ENCODE data around the gene TDRD5.
"Not testable (repeated sequence)": the region's sequence is repeated elsewhere in the genome, so short reads cannot be mapped to it uniquely, and the experiment has no call there.

TDRD5 gene

DNA sequence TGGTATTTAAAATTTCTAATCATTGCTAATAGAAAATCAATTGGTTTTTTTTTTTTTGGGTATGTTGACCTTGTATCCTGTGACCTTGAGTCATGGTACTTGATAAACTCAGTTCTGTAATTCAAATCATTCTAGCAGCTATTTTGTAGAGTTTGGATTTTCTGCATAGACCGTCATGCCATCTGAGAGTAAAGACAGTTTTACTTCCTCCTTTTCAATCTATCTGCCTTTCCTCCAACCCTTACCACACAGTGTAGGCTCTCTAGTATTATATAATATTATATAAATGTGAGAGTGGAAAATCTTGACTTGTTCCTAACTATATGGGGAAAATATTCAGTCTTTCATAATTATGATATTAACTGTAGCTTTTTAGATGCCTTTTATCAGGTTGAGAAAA lies 7.0 kb downstream of the TDRD5 start:
- DNase-seq (ENCODE audit: low read depth): no peak

- peak; percentile 46 for DNase-seq (ENCODE audit: low read depth)
These were observed 8.1 kb downstream of the TDRD5 start for GRCh38 chr1:179599623-179600249.

- DNase-seq (ENCODE audit: low read depth): no peak
These were observed 9.5 kb downstream of the TDRD5 start for GRCh38 chr1:179601093-179601492.

DNA sequence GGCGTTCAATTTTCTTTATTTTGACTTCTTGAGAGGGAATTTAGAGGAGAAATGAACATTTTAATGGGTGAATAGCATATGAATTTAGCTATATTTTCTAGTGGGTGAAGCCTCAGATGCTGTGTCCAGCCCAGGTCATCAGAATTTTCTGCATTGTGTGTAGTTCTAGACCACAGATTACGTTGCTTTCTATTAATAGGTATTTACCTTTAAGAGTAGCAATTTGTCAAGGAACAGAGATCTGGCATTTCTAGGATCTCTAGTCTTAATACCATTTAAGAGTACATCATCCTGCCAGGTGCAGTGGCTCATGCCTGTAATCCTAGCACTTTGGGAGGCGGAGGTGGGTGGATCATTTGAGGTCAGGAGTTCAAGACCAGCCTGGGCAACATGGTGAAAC lies 20.7 kb downstream of the TDRD5 start:
- no peak for DNase-seq (ENCODE audit: low read depth)

- DNase-seq (ENCODE audit: low read depth): no peak
These were observed 39.1 kb downstream of the TDRD5 start for GRCh38 chr1:179630719-179631118.

GRCh38 chr1:179632868-179633267 lies 41.2 kb downstream of the TDRD5 start:
- no peak for DNase-seq (ENCODE audit: low read depth)

DNA sequence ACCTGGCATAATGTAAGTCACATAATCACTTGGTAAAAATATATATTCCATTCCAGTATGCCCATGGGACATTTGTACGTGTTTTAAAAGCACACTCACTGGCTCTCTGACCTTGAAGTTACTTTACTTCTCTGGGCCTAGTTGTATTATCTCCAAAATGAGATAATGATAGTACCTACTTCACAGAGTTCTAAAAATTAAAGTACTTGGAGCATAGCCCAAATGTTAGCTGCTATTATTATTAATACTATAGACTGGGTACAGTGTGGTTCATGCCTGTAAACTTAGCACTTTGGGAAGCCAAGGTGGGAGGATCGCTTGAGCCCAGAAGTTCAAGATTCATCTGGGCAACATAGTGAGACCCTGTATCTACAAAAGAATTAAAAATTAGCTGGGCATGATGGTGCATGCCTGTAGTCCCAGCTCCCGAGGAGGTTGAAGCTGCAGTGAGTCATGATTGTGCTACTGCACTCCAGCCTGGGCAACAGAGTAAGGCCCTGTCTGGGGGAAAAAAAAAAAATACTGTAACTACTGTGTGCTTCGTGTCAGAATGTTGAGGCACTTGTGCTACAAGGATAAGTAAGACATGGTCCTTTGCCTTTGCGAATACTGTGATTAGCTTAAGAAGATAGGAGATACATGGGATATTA lies 45.7 kb downstream of the TDRD5 start:
- no peak for DNase-seq (ENCODE audit: low read depth)

DNA sequence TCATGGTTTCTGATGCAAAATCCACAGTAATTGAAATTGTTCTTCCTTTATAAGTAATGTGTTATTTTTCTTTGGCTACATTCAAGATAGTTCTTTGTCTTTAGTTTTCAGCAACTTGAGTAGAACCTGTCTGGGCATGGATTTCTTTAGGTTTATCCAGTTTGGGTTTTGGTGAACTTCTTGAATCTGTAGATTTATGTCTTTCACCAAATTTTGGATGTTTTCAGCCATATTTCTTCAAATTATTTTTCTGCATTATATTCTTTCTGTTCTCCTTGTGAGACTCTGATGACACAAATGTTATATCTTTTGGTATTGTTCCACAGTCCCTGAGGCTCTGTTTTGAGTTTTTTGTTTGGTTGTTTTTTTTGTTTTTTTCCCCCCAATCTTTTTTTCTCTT lies 69.4 kb downstream of the TDRD5 start:
- no peak for DNase-seq (ENCODE audit: low read depth)

DNA sequence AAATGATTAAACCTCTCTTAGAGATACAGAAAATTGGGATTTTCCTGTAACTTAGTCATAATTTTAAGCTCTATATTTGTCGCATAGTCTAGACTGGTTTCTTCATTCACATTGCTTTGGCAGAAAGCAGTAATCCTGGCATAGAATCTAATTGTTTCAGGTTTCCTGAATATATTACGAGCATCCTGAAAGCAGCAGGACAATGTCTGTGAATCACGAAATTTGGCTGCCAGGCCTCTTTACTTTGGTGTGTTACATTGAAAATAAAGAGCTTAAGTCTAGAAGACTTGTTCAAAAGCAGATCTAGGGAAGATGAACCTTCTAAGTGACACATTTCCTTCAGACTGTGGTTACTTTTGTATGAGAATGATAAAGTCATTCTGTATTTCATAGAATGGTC lies 72.2 kb downstream of the TDRD5 start:
- DNase-seq (ENCODE audit: low read depth): no peak

GRCh38 chr1:179677882-179678281 lies 86.2 kb downstream of the TDRD5 start:
- DNase-seq (ENCODE audit: low read depth): no peak

- DNase-seq (ENCODE audit: low read depth): not testable (repeated sequence)
These were observed 102.9 kb downstream of the TDRD5 start for GRCh38 chr1:179694530-179694929.

GRCh38 chr1:179702946-179703539 lies 111.4 kb downstream of the TDRD5 start:
- DNase-seq (ENCODE audit: low read depth): no peak

GRCh38 chr1:179706339-179706941 lies 114.8 kb downstream of the TDRD5 start:
- DNase-seq (ENCODE audit: low read depth): peak; percentile 70

- DNase-seq (ENCODE audit: low read depth): no peak
These were observed 115.8 kb downstream of the TDRD5 start for GRCh38 chr1:179707406-179707805.

- DNase-seq (ENCODE audit: low read depth): no peak
These were observed 117.0 kb downstream of the TDRD5 start for GRCh38 chr1:179708434-179709195.

GRCh38 chr1:179709841-179710329 lies 118.3 kb downstream of the TDRD5 start:
- peak; percentile 54 for DNase-seq (ENCODE audit: low read depth)

GRCh38 chr1:179714159-179714558 lies 122.5 kb downstream of the TDRD5 start:
- no peak for DNase-seq (ENCODE audit: low read depth)

DNA sequence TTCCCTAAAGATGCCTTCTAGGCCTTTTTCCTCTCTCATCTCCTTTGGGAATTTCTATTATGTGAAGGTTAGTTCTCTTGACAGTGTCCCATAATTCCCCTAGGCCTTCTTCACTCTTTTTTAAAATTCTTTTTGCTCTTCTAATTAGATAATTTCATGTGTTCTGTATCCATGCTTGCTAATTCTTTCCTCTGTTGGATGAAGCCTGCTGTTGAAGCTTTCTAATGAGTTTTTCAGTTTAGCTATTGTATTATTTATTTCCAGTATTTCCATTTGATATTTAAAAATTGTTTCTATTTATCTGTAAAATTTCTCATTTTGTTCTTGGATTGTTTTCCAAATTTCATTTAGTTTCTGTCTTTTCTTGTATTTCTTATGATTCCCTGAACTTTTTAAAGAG lies 123.0 kb downstream of the TDRD5 start:
- DNase-seq (ENCODE audit: low read depth): no peak

DNA sequence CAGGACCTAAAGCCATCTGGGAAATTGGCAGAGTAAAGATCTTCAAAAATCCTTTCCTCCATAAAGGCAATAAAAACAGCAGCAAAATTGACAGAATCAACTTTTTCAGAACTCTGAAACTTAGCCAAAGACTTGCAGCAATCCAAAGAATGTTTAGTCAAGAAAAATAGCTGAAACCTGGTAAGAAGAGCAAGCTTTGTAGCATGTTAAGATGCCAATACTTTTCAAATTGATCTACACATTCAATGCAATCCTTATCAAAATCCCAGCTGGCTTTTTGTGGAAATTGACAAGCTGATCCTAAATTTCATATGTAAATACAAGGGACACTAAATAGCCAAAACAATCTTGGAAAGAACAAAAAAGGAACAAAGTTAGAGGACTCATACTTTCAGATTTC lies 127.6 kb downstream of the TDRD5 start:
- no peak for DNase-seq (ENCODE audit: low read depth)

DNA sequence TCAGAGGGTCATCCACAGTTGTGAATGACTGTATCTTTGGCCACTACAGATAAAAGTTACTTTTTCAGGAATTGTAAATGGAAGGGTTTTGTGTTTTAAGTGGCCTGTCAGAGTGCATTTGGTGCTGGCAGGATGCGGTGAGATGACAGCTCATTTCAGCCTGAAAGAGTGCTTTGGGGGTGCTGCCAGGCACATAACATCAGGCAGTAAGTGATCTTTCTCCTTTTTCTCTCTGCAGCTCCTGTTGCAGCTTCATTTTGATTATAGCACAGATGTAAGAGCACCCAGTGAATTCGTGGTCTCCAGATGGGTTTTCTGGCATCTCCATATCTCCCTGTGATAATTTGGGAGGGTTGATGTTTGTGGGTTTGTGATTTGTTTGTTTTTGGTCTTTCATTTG lies 136.6 kb downstream of the TDRD5 start:
- DNase-seq (ENCODE audit: low read depth): no peak

DNA sequence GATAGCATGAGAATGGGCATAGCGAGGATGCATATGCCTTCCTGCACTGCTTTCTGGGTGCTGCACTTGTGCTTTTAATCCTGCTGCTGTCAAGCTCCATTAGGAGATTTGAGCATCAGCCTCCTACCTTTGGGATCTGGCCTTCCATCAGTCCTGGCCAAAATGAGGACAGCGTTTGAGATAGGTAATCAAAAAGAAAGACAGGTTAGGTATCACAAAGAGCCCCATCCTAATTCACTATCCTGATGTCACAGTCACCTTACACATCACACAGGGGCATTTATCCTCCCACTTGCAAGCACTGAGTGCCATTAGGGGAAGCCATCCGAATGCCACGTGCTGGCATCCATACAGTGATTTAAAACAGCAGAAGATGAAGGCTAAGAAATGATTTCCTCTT lies 138.2 kb downstream of the TDRD5 start:
- DNase-seq (ENCODE audit: low read depth): no peak

- DNase-seq (ENCODE audit: low read depth): no peak
These were observed 140.0 kb downstream of the TDRD5 start for GRCh38 chr1:179731643-179732042.
